Prostate gland (tissue), 2 donors: ENCODE measurements around the gene PTPRD.

Source experiments
- CTCF ChIP-seq, 4 experiments: fragments of 200-600 bp in 2 of 4; fragments of 450-650 bp in 2 of 4; sonication (generic) in 2 of 4; IDR thresholded peaks; 1 replicate in 3 of 4; 2 replicates in 1 of 4; pipeline ENCODE4 v1.5.1; 2016 to 2019; ENCODE audit warnings: antibody characterized with exemption in 4 of 4, mild to moderate bottlenecking in 2 of 4, moderate library complexity in 2 of 4
- POLR2A ChIP-seq: fragments of 450-650 bp; IDR thresholded peaks from one replicate; pipeline ENCODE4 v1.6.1; 2016; ENCODE audit warnings: antibody characterized with exemption, mild to moderate bottlenecking

GRCh38 chr9:10613419-10613818, 617 bp upstream of the PTPRD start:
- no peak for TF ChIP-seq CTCF (IDR thresholded peaks at IDR 0.05)
- no peak for TF ChIP-seq POLR2A
